GM12878 (cell line): Measurements from ENCODE around the gene TSSK3. TPM values are rescaled to one million over a fixed set of nuclear protein-coding genes. Genes with fewer than 3 reads are reported as not detected.

ENCODE experiments used
- ATF2 ChIP-seq: IDR thresholded peaks from 2 replicates; pipeline ENCODE4 v1.6.1; 2012; ENCODE audit warnings: low read length, inconsistent platforms
- BACH1 ChIP-seq: fragments of 450-650 bp; IDR thresholded peaks from 2 replicates; pipeline ENCODE4 v1.6.1; 2017; ENCODE audit warnings: mild to moderate bottlenecking, borderline replicate concordance
- CREB1 ChIP-seq: IDR thresholded peaks from 2 replicates; pipeline ENCODE4 v1.6.1; 2012; ENCODE audit warnings: low read depth, mild to moderate bottlenecking, inconsistent platforms
- EGR1 ChIP-seq, 2 experiments: IDR thresholded peaks; 1 replicate in 1 of 2; 2 replicates in 1 of 2; pipeline ENCODE4 v1.6.1; 2011 to 2012; ENCODE audit warnings: low read depth in 2 of 2, low read length in 2 of 2, borderline replicate concordance in 1 of 2, mild to moderate bottlenecking in 1 of 2, moderate library complexity in 1 of 2
- ESRRA ChIP-seq: IDR thresholded peaks from 2 replicates; pipeline ENCODE4 v1.6.1; 2012; ENCODE audit warnings: mild to moderate bottlenecking, low read length, improper control_type of control experiment
- ETV6 ChIP-seq, 2 experiments: fragments of 450-650 bp in 1 of 2; IDR thresholded peaks in 1 of 2; conservative IDR thresholded peaks in 1 of 2; 2 replicates each; pipeline ENCODE4 v1.6.1; 2014; ENCODE audit warnings: antibody characterized with exemption in 1 of 2, borderline replicate concordance in 1 of 2, low read depth in 1 of 2, mild to moderate bottlenecking in 1 of 2, moderate library complexity in 1 of 2
- FOXK2 ChIP-seq: fragments of 450-650 bp; IDR thresholded peaks from 2 replicates; pipeline ENCODE4 v1.6.1; 2017; ENCODE audit warnings: mild to moderate bottlenecking, moderate library complexity
- FOXM1 ChIP-seq: IDR thresholded peaks from 2 replicates; pipeline ENCODE4 v1.6.1; 2012; ENCODE audit warnings: low read depth, mild to moderate bottlenecking, inconsistent platforms, low read length, moderate library complexity
- HCFC1 ChIP-seq: fragments of 150-350 bp; IDR thresholded peaks from 2 replicates; pipeline ENCODE4 v1.6.1; 2014; ENCODE audit warnings: low read length
- HDAC2 ChIP-seq: fragments of 200-600 bp; sonication (generic); IDR thresholded peaks from 2 replicates; pipeline ENCODE4 v1.6.1; 2017
- HDAC6 ChIP-seq: fragments of 200-600 bp; sonication (generic); IDR thresholded peaks from one replicate; pipeline ENCODE4 v1.8.0; 2017; ENCODE audit warnings: antibody characterized with exemption; ENCODE audit not compliant: unreplicated experiment
- HDGF ChIP-seq: fragments of 450-650 bp; IDR thresholded peaks from 2 replicates; pipeline ENCODE4 v1.6.1; 2016; ENCODE audit warnings: antibody characterized with exemption
- JUNB ChIP-seq: IDR thresholded peaks from 2 replicates; pipeline ENCODE4 v1.6.1; 2016; ENCODE audit warnings: antibody characterized with exemption, mild to moderate bottlenecking
- LARP7 ChIP-seq: fragments of 450-650 bp; IDR thresholded peaks from 2 replicates; pipeline ENCODE4 v1.6.1; 2017; ENCODE audit warnings: mild to moderate bottlenecking
- NFIC ChIP-seq: IDR thresholded peaks from 2 replicates; pipeline ENCODE4 v1.6.1; 2012; ENCODE audit warnings: low read depth, mild to moderate bottlenecking, inconsistent platforms, low read length, moderate library complexity
- PRDM15 ChIP-seq: fragments of 450-650 bp; formaldehyde crosslinking; IDR thresholded peaks from 2 replicates; pipeline ENCODE4 v1.4.0; 2020; ENCODE audit warnings: mild to moderate bottlenecking, moderate library complexity
- RAD21 ChIP-seq: IDR thresholded peaks from 2 replicates; pipeline ENCODE4 v1.6.1; 2011; ENCODE audit warnings: mild to moderate bottlenecking, low read depth, low read length, moderate library complexity; ENCODE audit not compliant: insufficient read depth
- RCOR1 ChIP-seq: conservative IDR thresholded peaks from 2 replicates; pipeline ENCODE4 v1.6.1; 2012; ENCODE audit warnings: low read depth, low read length, improper control_type of control experiment
- RUNX3 ChIP-seq: IDR thresholded peaks from 2 replicates; pipeline ENCODE4 v1.6.1; 2012; ENCODE audit warnings: low read length, inconsistent platforms
- SIN3A ChIP-seq: IDR thresholded peaks from 2 replicates; pipeline ENCODE4 v1.6.1; 2012; ENCODE audit warnings: low read depth, low read length, improper control_type of control experiment
- SMARCA5 ChIP-seq: fragments of 450-650 bp; IDR thresholded peaks from 2 replicates; pipeline ENCODE4 v1.6.1; 2017; ENCODE audit warnings: mild to moderate bottlenecking
- SREBF1 ChIP-seq: IDR thresholded peaks from 2 replicates; pipeline ENCODE4 v1.6.1; 2012; ENCODE audit warnings: mild to moderate bottlenecking, low read length
- STAT3 ChIP-seq: IDR thresholded peaks from 2 replicates; pipeline ENCODE4 v1.6.1; 2011; ENCODE audit warnings: low read depth, low read length, improper control_type of control experiment
- TAF1 ChIP-seq: IDR thresholded peaks from 2 replicates; pipeline ENCODE4 v1.6.1; 2011; ENCODE audit warnings: mild to moderate bottlenecking, low read depth, low read length, borderline replicate concordance
- TARDBP ChIP-seq: IDR thresholded peaks from 2 replicates; pipeline ENCODE4 v1.6.1; 2016; ENCODE audit warnings: borderline replicate concordance
- TBL1XR1 ChIP-seq: IDR thresholded peaks from 2 replicates; pipeline ENCODE4 v1.6.1; 2012; ENCODE audit warnings: low read depth, low read length, improper control_type of control experiment
- TCF7 ChIP-seq: IDR thresholded peaks from 2 replicates; pipeline ENCODE4 v1.6.1; 2014; ENCODE audit warnings: antibody characterized with exemption, borderline replicate concordance
- ZZZ3 ChIP-seq: IDR thresholded peaks from 2 replicates; pipeline ENCODE4 v1.6.1; 2011; ENCODE audit warnings: low read depth; ENCODE audit not compliant: control insufficient read depth, insufficient read length
- polyA plus RNA-seq, 11 experiments: library from polyadenylated mRNA; depleted of rRNA in 4 of 11; unstranded in 6 of 11; stranded (reverse) in 5 of 11; fragments of >200 nt; fragmentation: Nextera tagmentation in 4 of 11; fragmentation: Illumina TruSeq in 1 of 11; extraction: Ambion mirVana in 4 of 11; extraction: Trizol in 1 of 11; gene quantifications; 1 replicate in 1 of 11; 2 replicates in 10 of 11; pipeline versions ENCODE4 v1.2.1 to v1.2.3, GENCODE V29; 2011 to 2016; ENCODE audit warnings: inconsistent platforms in 2 of 11, missing spikeins in 2 of 11, low read depth in 1 of 11
- total RNA-seq, 4 experiments: library from RNA; depleted of rRNA in 3 of 4; stranded (reverse); fragments of >200 nt in 3 of 4; fragmentation: Illumina TruSeq in 1 of 4; extraction: Trizol in 1 of 4; gene quantifications; 2 replicates each; pipeline versions ENCODE4 v1.2.1 to v1.2.3, GENCODE V29; 2013 to 2021
- TF ChIP-seq, protein P1 (sequence below): IDR thresholded peaks from 2 replicates; pipeline ENCODE4 v1.6.1; 2012; ENCODE audit warnings: low read depth, low read length, improper control_type of control experiment

Gene TSSK3
- total and polyA plus RNA-seq, 10 of the 15 experiments (the other 5 are each of a cell fraction or from before 2014, with no cell fraction given) = 0.42 to 0.82 (median 0.60) TPM

GRCh38 chr1:32339363-32339978, 22.9 kb upstream of the TSSK3 start (continued):
- TF ChIP-seq FOXM1 (no peak), TCF7 (no peak), TARDBP (no peak), HDAC2 (no peak), ESRRA (no peak), TAF1 (no peak), ETV6 (conservative IDR thresholded peaks at IDR 0.05 in 1 of 2, IDR thresholded peaks at IDR 0.05 in 1 of 2; ENCODE audit: borderline replicate concordance in 1 of 2, low read depth in 1 of 2) (no peak), NFIC (no peak), EGR1 (IDR thresholded peaks at IDR 0.05; ENCODE audit: borderline replicate concordance in 1 of 2, low read depth in 2 of 2, low read length in 2 of 2) (no peak), SIN3A (no peak; the same call in 1 of the 2 replicates), STAT3 (no peak), HCFC1 (no peak), SREBF1 (no peak), CREB1 (0 out of 2 replicates have a peak, but pooled peaks have one; percentile 23), LARP7 (no peak), HDAC6 (no peak), ATF2 (no peak), SMARCA5 (no peak), RUNX3 (no peak; the same call in 1 of the 2 replicates), JUNB (peak; percentile 36; the same call in 1 of the 2 replicates), ZZZ3 (no peak), BACH1 (no peak), TBL1XR1 (no peak), HDGF (peak; percentile 70; the same call in 1 of the 2 replicates), RCOR1 (no peak), RAD21 (peak; percentile 17; the same call in 1 of the 2 replicates), PRDM15 (CRISPR knock-in tag) (no peak), FOXK2 (no peak)
- TF ChIP-seq, protein P1, sequence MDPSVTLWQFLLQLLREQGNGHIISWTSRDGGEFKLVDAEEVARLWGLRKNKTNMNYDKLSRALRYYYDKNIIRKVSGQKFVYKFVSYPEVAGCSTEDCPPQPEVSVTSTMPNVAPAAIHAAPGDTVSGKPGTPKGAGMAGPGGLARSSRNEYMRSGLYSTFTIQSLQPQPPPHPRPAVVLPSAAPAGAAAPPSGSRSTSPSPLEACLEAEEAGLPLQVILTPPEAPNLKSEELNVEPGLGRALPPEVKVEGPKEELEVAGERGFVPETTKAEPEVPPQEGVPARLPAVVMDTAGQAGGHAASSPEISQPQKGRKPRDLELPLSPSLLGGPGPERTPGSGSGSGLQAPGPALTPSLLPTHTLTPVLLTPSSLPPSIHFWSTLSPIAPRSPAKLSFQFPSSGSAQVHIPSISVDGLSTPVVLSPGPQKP = no peak
